Measurements from ENCODE around the gene GBE1.

DNA sequence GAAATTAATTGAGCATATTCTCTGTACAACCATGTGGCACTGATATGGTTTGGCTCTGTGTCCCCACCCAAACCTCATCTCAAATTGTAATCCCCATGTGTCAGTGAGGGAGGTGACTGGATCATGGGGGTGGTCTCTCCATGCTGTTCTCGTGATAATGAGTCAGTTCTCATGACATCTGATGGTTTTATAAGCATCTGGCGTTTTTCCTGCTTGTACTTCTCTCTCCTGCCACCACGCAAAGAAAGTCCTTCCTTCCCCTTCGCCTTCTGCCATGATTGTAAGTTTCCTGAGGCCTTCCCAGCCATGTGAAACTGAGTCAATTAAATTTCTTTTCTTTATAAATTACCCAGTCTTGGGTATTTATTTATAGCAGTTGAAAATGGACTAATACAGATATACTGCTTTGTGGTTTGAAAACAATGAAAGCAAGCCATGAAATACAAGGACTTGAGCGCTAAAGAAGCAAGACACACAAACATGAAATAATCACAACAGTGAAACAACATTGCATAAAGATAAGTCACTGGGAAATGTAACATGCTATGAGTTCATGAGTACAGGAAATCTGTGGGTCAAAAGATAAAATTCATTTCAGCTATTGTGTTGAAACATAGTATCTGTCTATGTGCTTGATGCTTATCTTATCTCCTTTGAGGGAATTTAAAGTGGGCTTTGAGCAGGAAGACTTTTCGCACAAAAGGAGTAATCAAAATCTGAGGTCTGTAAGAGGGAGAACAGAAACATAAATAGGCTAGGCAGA lies 288.7 kb downstream of the GBE1 start:
- TF ChIP-seq CTCF (IDR thresholded peaks at IDR 0.05), result no peak
- TF ChIP-seq POLR2A (IDR thresholded peaks at IDR 0.05), result no peak

All from adrenal gland (tissue), 5 donors.